KMS-11 (cell line): ENCODE measurements around the gene SRP68.
"Not testable (repeated sequence)": the region's sequence is repeated elsewhere in the genome, so short reads cannot be mapped to it uniquely, and the experiment has no call there.

Experiments used
- H2AFZ ChIP-seq: fragments of 200-600 bp; sonication (generic); 2 replicates; pipeline ENCODE4 v1.6.1; 2016; ENCODE audit warnings: antibody characterized with exemption, mixed run types, low read depth
- H3K27ac ChIP-seq: fragments of 200-600 bp; sonication (generic); 2 replicates; pipeline ENCODE4 v1.6.1; 2016; ENCODE audit warnings: mild to moderate bottlenecking, mixed run types
- H3K27me3 ChIP-seq: fragments of 200-600 bp; sonication (generic); 2 replicates; pipeline ENCODE4 v1.6.1; 2017; ENCODE audit warnings: mild to moderate bottlenecking, low read depth, mixed run types, moderate library complexity; ENCODE audit not compliant: insufficient read depth
- H3K36me3 ChIP-seq: fragments of 200-600 bp; sonication (generic); 2 replicates; pipeline ENCODE4 v1.6.1; 2017; ENCODE audit warnings: mild to moderate bottlenecking, mixed run types; ENCODE audit not compliant: insufficient read depth
- H3K4me1 ChIP-seq: fragments of 200-600 bp; sonication (generic); 2 replicates; pipeline ENCODE4 v1.6.1; 2016; ENCODE audit warnings: mild to moderate bottlenecking, low read depth, mixed run types; ENCODE audit not compliant: poor library complexity, severe bottlenecking
- H3K4me2 ChIP-seq: fragments of 200-600 bp; sonication (generic); 2 replicates; pipeline ENCODE4 v1.7.0; 2016; ENCODE audit warnings: mild to moderate bottlenecking, mixed run types
- H3K4me3 ChIP-seq: fragments of 200-600 bp; sonication (generic); IDR thresholded peaks from 2 replicates; pipeline ENCODE4 v1.6.1; 2017; ENCODE audit warnings: low read depth, low read length, mixed read lengths; ENCODE audit not compliant: insufficient read depth
- H3K79me2 ChIP-seq: fragments of 200-600 bp; sonication (generic); 2 replicates; pipeline ENCODE4 v1.6.1; 2016; ENCODE audit warnings: low read depth, mixed run types; ENCODE audit not compliant: insufficient read depth
- H3K9ac ChIP-seq: fragments of 200-600 bp; sonication (generic); 2 replicates; pipeline ENCODE4 v1.6.1; 2016; ENCODE audit warnings: mild to moderate bottlenecking, mixed run types
- H4K20me1 ChIP-seq: fragments of 200-600 bp; sonication (generic); 2 replicates; pipeline ENCODE4 v1.6.1; 2016; ENCODE audit warnings: mild to moderate bottlenecking, mixed run types; ENCODE audit not compliant: insufficient read depth
- TF ChIP-seq, protein P1 (sequence below): fragments of 200-600 bp; sonication (generic); conservative IDR thresholded peaks from 2 replicates; pipeline ENCODE4 v1.6.1; 2017; ENCODE audit warnings: low read depth, mild to moderate bottlenecking, antibody characterized with exemption, low read length, moderate library complexity, mixed read lengths

The SRP68 gene

DNA sequence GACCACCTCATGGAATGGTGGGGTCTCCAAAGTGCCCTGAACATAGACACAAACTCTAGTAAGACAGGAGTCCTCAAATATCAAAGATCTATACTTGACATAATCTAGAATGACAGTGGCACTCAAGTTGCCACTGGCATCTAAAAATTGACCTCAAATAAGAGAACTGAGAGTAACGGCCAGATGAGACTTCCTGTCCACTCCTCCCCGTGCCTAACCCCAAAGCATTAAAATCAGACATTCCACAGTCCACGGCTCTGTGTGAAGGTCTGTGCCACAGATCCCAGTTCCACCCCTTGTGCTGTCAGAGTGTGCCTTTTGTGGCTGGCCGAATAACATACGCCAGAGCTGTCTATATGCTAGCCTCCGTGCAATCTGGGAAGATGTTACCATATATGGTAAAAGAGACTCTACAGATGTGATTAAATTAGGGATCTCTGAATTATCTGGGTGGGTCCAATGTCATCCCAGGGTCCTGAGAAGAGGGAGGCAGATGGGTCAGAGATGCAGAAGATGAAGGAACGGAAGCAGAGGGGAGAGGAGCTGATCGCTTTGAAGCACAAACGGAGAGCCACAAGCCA, 24.2 kb downstream of the SRP68 start:
- Histone ChIP-seq H2AFZ (no peak overlapping the region), H3K4me2 (no peak overlapping the region), H3K4me1 (no peaks in the 10 kb centered on the region), H3K79me2 (no peaks in the 10 kb centered on the region), H3K9ac (no peak overlapping the region), H3K36me3 (peaks cover 25% of the 10 kb centered on the region; the same call in 1 of the 2 replicates), H4K20me1 (no peaks in the 10 kb centered on the region), H3K4me3 (no peak overlapping the region), H3K27ac (no peak overlapping the region), H3K27me3 (no peaks in the 10 kb centered on the region)
- TF ChIP-seq, protein P1, sequence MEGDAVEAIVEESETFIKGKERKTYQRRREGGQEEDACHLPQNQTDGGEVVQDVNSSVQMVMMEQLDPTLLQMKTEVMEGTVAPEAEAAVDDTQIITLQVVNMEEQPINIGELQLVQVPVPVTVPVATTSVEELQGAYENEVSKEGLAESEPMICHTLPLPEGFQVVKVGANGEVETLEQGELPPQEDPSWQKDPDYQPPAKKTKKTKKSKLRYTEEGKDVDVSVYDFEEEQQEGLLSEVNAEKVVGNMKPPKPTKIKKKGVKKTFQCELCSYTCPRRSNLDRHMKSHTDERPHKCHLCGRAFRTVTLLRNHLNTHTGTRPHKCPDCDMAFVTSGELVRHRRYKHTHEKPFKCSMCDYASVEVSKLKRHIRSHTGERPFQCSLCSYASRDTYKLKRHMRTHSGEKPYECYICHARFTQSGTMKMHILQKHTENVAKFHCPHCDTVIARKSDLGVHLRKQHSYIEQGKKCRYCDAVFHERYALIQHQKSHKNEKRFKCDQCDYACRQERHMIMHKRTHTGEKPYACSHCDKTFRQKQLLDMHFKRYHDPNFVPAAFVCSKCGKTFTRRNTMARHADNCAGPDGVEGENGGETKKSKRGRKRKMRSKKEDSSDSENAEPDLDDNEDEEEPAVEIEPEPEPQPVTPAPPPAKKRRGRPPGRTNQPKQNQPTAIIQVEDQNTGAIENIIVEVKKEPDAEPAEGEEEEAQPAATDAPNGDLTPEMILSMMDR = no peak

DNA sequence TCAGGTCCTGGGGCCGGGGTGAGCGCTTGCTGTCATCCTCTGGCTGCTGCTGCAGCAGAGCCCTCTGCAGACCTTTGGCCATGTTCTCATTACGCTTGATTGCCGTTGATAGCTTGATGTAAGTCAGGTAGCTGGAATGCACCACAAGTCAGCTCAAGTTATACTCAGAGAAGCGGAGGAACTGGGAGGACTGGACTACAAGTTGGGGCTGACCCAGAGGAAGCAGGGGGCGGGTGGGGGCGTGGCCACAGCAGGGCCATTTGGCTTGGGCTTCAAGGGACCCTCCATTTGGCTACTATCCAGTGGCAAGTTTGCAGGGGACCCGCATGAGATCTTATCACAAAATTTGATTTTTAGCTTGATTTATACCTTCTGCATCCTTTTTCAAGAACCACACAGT, 26.3 kb downstream of the SRP68 start:
- H3K4me1 ChIP-seq = no peaks in the 10 kb centered on the region
- H3K4me2 ChIP-seq = no peak overlapping the region
- H2AFZ ChIP-seq = no peak overlapping the region
- no peaks in the 10 kb centered on the region for H3K27me3 ChIP-seq
- H3K4me3 ChIP-seq = no peak overlapping the region
- H3K9ac ChIP-seq = no peak overlapping the region
- H3K27ac ChIP-seq = no peak overlapping the region
- no peaks in the 10 kb centered on the region for H4K20me1 ChIP-seq
- H3K36me3 ChIP-seq = peaks cover 27% of the 10 kb centered on the region; the same call in 1 of the 2 replicates
- TF ChIP-seq, protein P1 = no peak
- no peaks in the 10 kb centered on the region for H3K79me2 ChIP-seq

DNA sequence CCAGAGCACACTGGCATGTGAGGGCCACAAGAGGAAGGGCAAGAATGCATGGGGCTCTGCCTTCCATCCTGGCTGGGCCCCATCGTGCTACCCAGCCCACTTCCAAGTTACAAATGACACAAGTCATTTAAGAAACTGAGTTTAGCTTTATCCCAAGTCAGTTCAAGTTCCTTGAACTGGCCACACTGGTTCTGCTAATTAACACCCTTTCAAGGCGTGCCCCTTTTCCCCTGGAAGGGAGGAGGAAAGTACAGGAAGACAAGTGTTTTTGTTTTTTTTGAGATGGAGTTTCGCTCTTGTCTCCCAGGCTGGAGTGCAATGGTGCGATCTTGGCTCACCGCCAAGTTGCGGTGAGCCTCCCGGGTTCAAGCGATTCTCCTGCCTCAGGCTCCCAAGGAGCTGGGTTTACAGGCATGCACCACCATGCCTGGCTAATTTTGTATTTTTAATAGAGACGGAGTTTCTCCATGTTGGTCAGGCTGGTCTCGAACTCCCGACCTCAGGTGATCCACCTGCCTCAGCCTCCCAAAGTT, 27.8 kb downstream of the SRP68 start:
- H3K4me1 ChIP-seq, H2AFZ ChIP-seq, H3K79me2 ChIP-seq, H4K20me1 ChIP-seq, H3K27ac ChIP-seq, H3K27me3 ChIP-seq, H3K4me3 ChIP-seq, H3K4me2 ChIP-seq, H3K9ac ChIP-seq: not testable (repeated sequence)
- H3K36me3 ChIP-seq = peaks cover 26% of the 10 kb centered on the region; the same call in 1 of the 2 replicates

DNA sequence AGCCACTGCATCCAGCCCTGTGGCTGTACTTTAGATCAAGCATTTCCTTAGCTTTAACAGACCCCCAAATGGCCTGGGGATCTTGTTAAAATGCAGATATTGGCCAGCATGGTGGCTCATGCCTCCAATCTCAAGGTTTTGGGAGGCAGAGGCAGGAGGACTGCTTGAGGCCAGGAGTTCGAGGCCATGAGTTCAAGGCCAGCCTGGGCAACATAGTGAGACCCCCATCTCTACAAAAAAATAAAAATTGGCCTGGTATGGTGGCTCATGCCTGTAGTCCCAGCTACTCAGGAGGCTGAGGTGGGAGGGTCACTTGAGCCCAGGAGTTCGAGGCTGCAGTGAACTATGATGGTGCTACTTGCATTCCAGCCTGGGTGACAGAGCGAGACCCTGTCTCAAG, 29.4 kb downstream of the SRP68 start:
- not testable (repeated sequence) for H3K27me3 ChIP-seq, H2AFZ ChIP-seq, H3K4me1 ChIP-seq, H3K4me3 ChIP-seq, H3K27ac ChIP-seq, H3K79me2 ChIP-seq, H3K4me2 ChIP-seq, H4K20me1 ChIP-seq, H3K9ac ChIP-seq
- H3K36me3 ChIP-seq = peaks cover 12% of the 10 kb centered on the region; the same call in 1 of the 2 replicates

DNA sequence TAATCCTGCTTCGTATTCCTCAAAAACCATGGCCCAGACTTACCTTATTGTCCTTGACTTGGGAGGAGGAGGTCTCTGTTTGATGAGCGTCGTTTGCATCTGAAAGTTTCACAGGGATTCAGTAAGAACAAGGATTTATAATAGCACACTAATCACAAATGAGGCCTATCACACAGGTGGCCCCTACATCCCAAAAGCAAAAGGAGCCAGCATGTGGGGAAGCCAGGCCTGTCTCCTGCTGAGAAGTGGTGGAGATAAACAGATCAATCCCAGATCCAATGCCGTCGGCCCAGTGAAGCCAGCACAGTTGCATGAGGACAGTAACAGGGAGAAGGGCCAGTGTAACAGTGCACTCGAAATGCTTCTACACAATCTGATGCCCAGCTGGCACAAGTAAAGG, 31.9 kb downstream of the SRP68 start:
- TF ChIP-seq, protein P1 = no peak
- no peaks in the 10 kb centered on the region for H3K79me2 ChIP-seq
- no peak overlapping the region for H3K9ac ChIP-seq
- no peaks in the 10 kb centered on the region for H3K4me1 ChIP-seq
- H3K27ac ChIP-seq = no peak overlapping the region
- no peak overlapping the region for H3K4me3 ChIP-seq
- no peak overlapping the region for H2AFZ ChIP-seq
- no peak overlapping the region for H3K4me2 ChIP-seq
- H3K27me3 ChIP-seq = no peaks in the 10 kb centered on the region
- H3K36me3 ChIP-seq = peaks cover 11% of the 10 kb centered on the region; the same call in 1 of the 2 replicates
- H4K20me1 ChIP-seq = no peaks in the 10 kb centered on the region
